Measurements from ENCODE around the gene FGFR1OP2. TPM values are rescaled to one million over a fixed set of nuclear protein-coding genes. Genes with fewer than 3 reads are reported as not detected.

Gene FGFR1OP2
- polyA plus RNA-seq, 1 donor = 87.3 TPM

DNA sequence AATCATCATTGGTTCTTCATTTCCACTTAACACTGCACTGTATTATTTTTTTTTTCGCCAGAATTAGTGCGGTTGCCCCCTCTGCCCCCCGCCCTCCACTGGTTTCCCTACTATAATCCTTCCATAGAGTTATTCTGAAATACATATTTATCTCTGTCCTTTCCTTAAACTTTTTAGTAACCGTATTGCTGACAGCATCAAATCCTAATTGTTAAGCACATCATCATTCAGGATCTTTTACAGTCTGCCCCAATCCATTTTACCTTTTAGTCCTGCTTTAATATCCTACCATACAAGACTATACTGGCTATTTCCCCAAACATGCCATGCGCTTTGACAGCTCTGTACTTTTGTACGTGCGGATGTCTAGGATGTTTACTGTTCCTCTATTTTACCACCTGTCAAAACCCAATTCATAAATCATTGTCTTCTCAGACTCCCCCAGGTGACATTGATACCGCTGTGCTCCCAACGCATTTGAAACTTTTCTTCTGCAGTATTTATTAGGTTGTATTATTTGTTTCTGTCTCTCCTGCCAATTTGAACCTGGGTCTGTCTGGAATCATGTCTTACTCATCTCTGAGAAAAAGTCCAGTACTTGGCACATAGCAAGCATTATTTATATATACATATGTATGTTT, 1.0 kb downstream of the FGFR1OP2 start:
- DNase-seq = peak; percentile 20

GRCh38 chr12:26939953-26940352, 1.7 kb downstream of the FGFR1OP2 start:
- DNase-seq = no peak

DNA sequence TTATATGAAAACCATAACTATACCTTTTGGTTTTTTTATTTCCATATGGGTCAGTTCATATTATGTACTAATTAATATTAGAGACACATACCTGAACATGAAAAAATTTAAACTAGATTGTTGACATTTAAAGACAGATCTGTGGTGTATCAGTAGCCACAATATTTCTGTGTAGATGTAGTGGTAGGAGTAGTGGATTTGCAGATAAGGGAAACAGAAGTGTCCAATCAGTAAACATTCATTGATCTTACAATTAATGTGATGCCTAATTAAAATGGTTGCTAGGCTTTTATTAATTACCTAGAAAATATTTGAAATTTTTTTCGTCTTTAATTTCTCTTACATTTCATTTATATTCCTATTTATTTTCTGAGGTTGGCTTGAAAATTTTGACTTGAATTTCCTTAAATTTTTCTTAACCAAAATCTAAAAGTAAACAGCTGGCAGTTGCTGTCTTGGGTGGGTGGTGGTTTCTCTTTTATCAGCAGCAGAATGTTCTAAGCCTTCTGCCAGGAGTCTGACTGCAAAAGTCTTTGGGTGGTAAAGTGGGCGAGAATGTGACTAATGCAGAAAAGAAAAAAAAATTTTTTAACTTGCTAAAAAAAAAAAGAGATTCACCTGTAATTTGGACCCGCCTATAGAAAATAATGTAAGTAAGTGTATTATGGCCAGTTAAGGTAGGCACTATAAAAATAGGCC, 2.4 kb downstream of the FGFR1OP2 start:
- DNase-seq = no peak

- no peak for DNase-seq
Observed at GRCh38 chr12:26941215-26941594, 2.9 kb downstream of the FGFR1OP2 start.

GRCh38 chr12:26948309-26948708, 10.0 kb downstream of the FGFR1OP2 start:
- DNase-seq = no peak

GRCh38 chr12:26953447-26953846, 15.2 kb downstream of the FGFR1OP2 start:
- DNase-seq = no peak

DNA sequence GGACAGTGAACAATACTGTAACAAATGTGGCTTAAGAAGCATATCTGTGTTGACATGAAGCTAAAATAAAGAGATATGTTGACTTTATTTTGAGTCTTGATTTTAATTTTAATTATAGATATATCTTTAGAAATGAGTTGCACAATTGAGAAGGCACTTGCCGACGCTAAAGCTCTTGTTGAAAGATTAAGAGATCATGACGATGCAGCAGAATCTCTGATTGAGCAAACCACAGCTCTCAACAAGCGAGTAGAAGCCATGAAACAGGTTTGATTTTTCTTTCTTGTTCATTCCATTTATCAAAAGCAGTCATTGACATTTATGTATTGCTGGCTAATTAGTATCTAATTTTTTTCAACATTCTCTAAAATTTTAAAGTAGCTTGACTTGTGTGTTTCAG, 15.8 kb downstream of the FGFR1OP2 start:
- no peak for DNase-seq

DNA sequence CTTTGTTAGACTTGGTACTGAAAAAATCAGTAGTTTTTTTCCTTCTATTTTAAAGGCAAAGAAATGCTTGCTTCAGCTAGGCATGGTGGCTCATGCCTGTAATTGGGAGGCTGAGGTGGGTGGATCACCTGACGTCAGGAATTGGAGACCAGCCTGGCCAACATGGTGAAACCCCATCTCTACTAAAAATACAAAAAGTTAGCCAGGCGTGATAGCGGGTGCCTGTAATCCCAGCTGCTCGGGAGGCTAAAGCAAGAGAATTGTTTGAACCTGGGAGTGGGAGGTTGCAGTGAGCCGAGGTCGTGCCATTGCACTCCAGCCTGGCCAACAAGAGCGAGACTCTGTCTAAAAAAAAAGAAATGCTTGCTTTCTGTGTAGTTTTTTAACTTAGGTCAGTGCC, 23.1 kb downstream of the FGFR1OP2 start:
- DNase-seq = peak; percentile 26

DNA sequence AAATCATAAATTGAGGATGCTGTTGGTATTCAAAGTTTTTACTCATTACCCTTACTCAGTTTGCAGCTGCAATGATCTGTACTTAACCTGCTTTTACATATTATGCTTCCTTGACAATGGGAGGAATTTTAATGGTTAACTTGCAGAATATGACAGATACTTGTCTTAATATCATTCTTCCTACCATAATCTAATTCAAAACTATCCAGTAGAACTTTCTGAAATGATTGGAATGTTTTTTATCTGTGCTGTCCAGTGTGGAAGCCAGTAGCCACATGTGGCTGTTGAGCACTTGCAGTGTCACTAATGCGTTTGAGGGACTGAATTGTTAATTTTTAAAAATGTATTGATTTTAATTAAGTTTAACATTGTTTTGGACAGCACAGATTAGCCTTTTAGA, 23.5 kb downstream of the FGFR1OP2 start:
- DNase-seq = no peak

- no peak for DNase-seq
Observed at GRCh38 chr12:26963413-26963812, 25.1 kb downstream of the FGFR1OP2 start.

- no peak for DNase-seq
Observed at GRCh38 chr12:26966842-26967241, 28.6 kb downstream of the FGFR1OP2 start.

- DNase-seq = no peak
Observed at GRCh38 chr12:26970136-26970535, 31.9 kb downstream of the FGFR1OP2 start.

- DNase-seq = no peak
Observed at GRCh38 chr12:26971963-26972362, 33.7 kb downstream of the FGFR1OP2 start.

DNA sequence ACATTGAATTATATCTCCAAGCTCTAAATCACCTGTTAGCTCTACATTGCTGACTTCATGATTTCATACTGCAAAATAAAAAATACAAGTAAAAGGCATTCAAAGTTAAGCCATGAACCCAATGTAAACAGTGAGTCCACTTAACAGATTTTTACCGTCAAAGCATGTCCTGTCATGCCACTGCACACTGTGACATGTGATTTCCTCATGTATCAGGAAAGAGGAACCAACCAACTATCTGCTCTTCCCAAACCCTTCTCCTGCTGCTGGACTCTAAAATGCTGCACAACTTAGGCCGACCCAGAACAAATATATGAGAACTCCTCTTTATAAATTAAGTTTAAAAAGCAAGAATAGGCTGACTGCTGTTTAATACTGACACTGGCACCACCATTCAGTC, 38.4 kb downstream of the FGFR1OP2 start:
- no peak for DNase-seq

GRCh38 chr12:26978801-26979200, 40.5 kb downstream of the FGFR1OP2 start:
- DNase-seq = no peak

GRCh38 chr12:26979733-26980132, 41.5 kb downstream of the FGFR1OP2 start:
- no peak for DNase-seq

GRCh38 chr12:26982866-26983265, 44.6 kb downstream of the FGFR1OP2 start:
- DNase-seq = no peak

GRCh38 chr12:26987634-26988424, 49.6 kb downstream of the FGFR1OP2 start:
- DNase-seq = no peak

- DNase-seq = no peak
Observed at GRCh38 chr12:26988703-26989102, 50.4 kb downstream of the FGFR1OP2 start.

DNA sequence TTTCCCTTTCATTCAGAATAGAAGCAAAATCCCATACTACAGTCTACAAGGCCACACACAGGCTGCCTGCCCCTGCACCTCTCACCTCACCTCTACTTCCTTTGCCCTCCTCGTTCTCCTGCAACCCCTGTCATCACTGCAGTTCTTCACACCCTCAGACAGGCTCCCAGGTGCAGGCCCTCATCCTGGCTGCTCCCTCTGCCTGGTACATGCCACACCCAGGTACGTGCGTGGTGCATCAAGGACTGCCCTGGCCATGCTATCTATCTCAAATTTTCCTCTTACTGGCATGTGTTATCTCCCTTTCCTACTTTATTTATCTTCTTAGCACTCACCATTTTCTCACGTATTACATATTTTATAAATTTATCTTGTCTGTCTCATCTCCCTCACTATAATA, 51.6 kb downstream of the FGFR1OP2 start:
- DNase-seq = no peak

DNA sequence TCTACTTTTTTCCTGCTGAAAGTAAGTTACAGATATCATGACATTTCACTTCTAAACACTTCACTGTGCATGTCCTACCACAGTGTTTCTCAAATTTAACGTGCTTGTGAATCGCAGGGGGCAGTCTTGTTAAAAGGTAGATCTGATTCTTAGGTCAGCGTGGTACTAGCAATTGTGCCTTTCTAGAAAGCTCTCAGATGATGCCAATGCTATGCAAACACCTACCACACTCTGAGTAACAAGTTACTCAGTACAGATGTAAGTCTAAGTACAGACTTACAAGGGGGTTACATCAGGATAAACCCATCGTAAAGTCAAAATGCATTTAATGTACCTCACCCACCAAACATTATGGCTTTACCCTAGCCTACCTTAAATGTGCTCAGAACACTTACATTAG, 53.6 kb downstream of the FGFR1OP2 start:
- no peak for DNase-seq

- no peak for DNase-seq
Observed at GRCh38 chr12:26994109-26994508, 55.8 kb downstream of the FGFR1OP2 start.

DNA sequence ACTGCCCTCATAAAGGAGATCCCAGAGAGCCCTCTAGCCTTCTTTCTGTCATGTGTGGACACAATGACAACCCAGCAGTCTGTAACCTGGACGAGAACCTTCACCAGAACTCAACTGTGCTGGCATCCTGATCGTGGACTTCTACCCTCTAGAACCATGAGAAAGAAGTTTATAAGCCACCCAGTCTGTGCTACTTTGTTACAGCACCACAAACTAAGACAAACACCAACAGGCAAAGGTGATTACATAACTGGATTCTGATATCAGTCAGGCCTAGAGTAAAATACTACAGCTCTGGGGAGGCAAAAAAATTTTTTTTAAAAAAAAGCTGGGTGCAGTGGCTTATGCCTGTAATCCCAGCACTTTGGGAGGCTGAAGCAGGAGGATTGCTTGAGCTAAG, 57.4 kb downstream of the FGFR1OP2 start:
- DNase-seq = no peak
